ENCODE measurements around the gene COBL. TPM values are rescaled to one million over a fixed set of nuclear protein-coding genes. Genes with fewer than 3 reads are reported as not detected.

Gene COBL
- total and polyA plus RNA-seq, 2 experiments from 2014 or later = not detected

GRCh38 chr7:51024867-51025266, 291.7 kb downstream of the COBL start:
- Histone ChIP-seq H3K4me1 (ENCODE audit: insufficient read depth) (peaks cover 14% of the 10 kb centered on the region), H3K36me3 (ENCODE audit: low read depth) (no peaks in the 10 kb centered on the region), H3K79me2 (ENCODE audit: insufficient read depth) (no peaks in the 10 kb centered on the region), H4K20me1 (ENCODE audit: insufficient read depth) (no peaks in the 10 kb centered on the region), H3K4me2 (ENCODE audit: unreplicated experiment) (no peak overlapping the region), H3F3A (ENCODE audit: insufficient read depth) (peaks cover 12% of the 10 kb centered on the region; the same call in 1 of the 2 replicates), H3K27ac (no peak overlapping the region), H3K27me3 (replicated peaks; ENCODE audit: insufficient read depth) (no peaks in the 10 kb centered on the region), H3K9me2 (ENCODE audit: insufficient read depth) (no peaks in the 10 kb centered on the region), H3K9ac (no peak overlapping the region), H3K4me3 (no peak overlapping the region), H3K9me3 (ENCODE audit: low read depth) (no peaks in the 10 kb centered on the region), H2AFZ (no peak overlapping the region)
- TF ChIP-seq EZH2 (IDR thresholded peaks at IDR 0.05; ENCODE audit: insufficient read depth, poor library complexity, severe bottlenecking) (no peak), EZH2phosphoT487 (IDR thresholded peaks at IDR 0.05; ENCODE audit: insufficient read depth, low read depth) (no peak)
- in situ Hi-C loops (cut with MboI) = no loop called here
- DNase-seq = no peak
- WGBS, 2 experiments (ENCODE audit: low coverage in 1 of 2, low lambda C conversion rate in 2 of 2, missing lambda C conversion rate in 2 of 2) = 91 to 93% methylated on average over 16 of the region's 16 CpGs

GRCh38 chr7:51023547-51023946, 293.1 kb downstream of the COBL start:
- WGBS, 2 experiments (ENCODE audit: low coverage in 1 of 2, low lambda C conversion rate in 2 of 2, missing lambda C conversion rate in 2 of 2) = 92 to 93% methylated on average over 9 of the region's 9 CpGs
- no peaks in the 10 kb centered on the region for H4K20me1 ChIP-seq (ENCODE audit: insufficient read depth)
- H3K79me2 ChIP-seq (ENCODE audit: insufficient read depth) = no peaks in the 10 kb centered on the region
- H3K36me3 ChIP-seq (ENCODE audit: low read depth) = no peaks in the 10 kb centered on the region
- H3K4me3 ChIP-seq = no peak overlapping the region
- DNase-seq = no peak
- H3K27me3 ChIP-seq (replicated peaks; ENCODE audit: insufficient read depth) = no peaks in the 10 kb centered on the region
- peaks cover 5% of the 10 kb centered on the region; the same call in 1 of the 2 replicates for H3F3A ChIP-seq (ENCODE audit: insufficient read depth)
- in situ Hi-C loops (cut with MboI) = no loop called here
- no peak overlapping the region for H3K9ac ChIP-seq
- no peaks in the 10 kb centered on the region for H3K9me2 ChIP-seq (ENCODE audit: insufficient read depth)
- H2AFZ ChIP-seq = no peak overlapping the region
- no peaks in the 10 kb centered on the region for H3K9me3 ChIP-seq (ENCODE audit: low read depth)
- H3K4me1 ChIP-seq (ENCODE audit: insufficient read depth) = peaks cover 8% of the 10 kb centered on the region; the same call in 1 of the 2 replicates
- H3K4me2 ChIP-seq (ENCODE audit: unreplicated experiment) = no peak overlapping the region
- H3K27ac ChIP-seq = no peak overlapping the region
- TF ChIP-seq EZH2phosphoT487 (IDR thresholded peaks at IDR 0.05; ENCODE audit: insufficient read depth, low read depth) (no peak), EZH2 (IDR thresholded peaks at IDR 0.05; ENCODE audit: insufficient read depth, poor library complexity, severe bottlenecking) (no peak)

- Histone ChIP-seq H3K9me2 (ENCODE audit: insufficient read depth) (no peaks in the 10 kb centered on the region), H3K4me1 (ENCODE audit: insufficient read depth) (peaks cover 8% of the 10 kb centered on the region; the same call in 1 of the 2 replicates), H2AFZ (no peak overlapping the region), H3K4me2 (ENCODE audit: unreplicated experiment) (no peak overlapping the region), H3K27ac (no peak overlapping the region), H3F3A (ENCODE audit: insufficient read depth) (peaks cover 5% of the 10 kb centered on the region; the same call in 1 of the 2 replicates), H3K4me3 (no peak overlapping the region), H3K36me3 (ENCODE audit: low read depth) (no peaks in the 10 kb centered on the region), H3K79me2 (ENCODE audit: insufficient read depth) (no peaks in the 10 kb centered on the region), H4K20me1 (ENCODE audit: insufficient read depth) (no peaks in the 10 kb centered on the region), H3K27me3 (replicated peaks; ENCODE audit: insufficient read depth) (no peaks in the 10 kb centered on the region), H3K9ac (no peak overlapping the region), H3K9me3 (ENCODE audit: low read depth) (no peaks in the 10 kb centered on the region)
- TF ChIP-seq EZH2phosphoT487 (IDR thresholded peaks at IDR 0.05; ENCODE audit: insufficient read depth, low read depth) (no peak), EZH2 (IDR thresholded peaks at IDR 0.05; ENCODE audit: insufficient read depth, poor library complexity, severe bottlenecking) (no peak)
- no peak for DNase-seq
- 85 to 86% methylated on average over 6 of the region's 6 CpGs for WGBS, 2 experiments (ENCODE audit: low coverage in 1 of 2, low lambda C conversion rate in 2 of 2, missing lambda C conversion rate in 2 of 2)
- in situ Hi-C loops (cut with MboI) = no loop called here
Observed at GRCh38 chr7:51022821-51023220, 293.8 kb downstream of the COBL start.

- no peaks in the 10 kb centered on the region for H4K20me1 ChIP-seq (ENCODE audit: insufficient read depth)
- H3K9me3 ChIP-seq (ENCODE audit: low read depth) = no peaks in the 10 kb centered on the region
- H3K36me3 ChIP-seq (ENCODE audit: low read depth) = no peaks in the 10 kb centered on the region
- in situ Hi-C loops (cut with MboI) = no loop called here
- H2AFZ ChIP-seq = no peak overlapping the region
- WGBS, 2 experiments (ENCODE audit: low coverage in 1 of 2, low lambda C conversion rate in 2 of 2, missing lambda C conversion rate in 2 of 2) = 91 to 92% methylated on average over 19 to 20 of the region's 20 CpGs
- no peak overlapping the region for H3K9ac ChIP-seq
- H3K4me1 ChIP-seq (ENCODE audit: insufficient read depth) = peaks cover 8% of the 10 kb centered on the region; the same call in 1 of the 2 replicates
- no peak for DNase-seq
- no peaks in the 10 kb centered on the region for H3K79me2 ChIP-seq (ENCODE audit: insufficient read depth)
- no peak overlapping the region for H3K4me3 ChIP-seq
- H3K27ac ChIP-seq = no peak overlapping the region
- H3K27me3 ChIP-seq (replicated peaks; ENCODE audit: insufficient read depth) = no peaks in the 10 kb centered on the region
- H3F3A ChIP-seq (ENCODE audit: insufficient read depth) = peaks cover 5% of the 10 kb centered on the region; the same call in 1 of the 2 replicates
- H3K4me2 ChIP-seq (ENCODE audit: unreplicated experiment) = no peak overlapping the region
- no peaks in the 10 kb centered on the region for H3K9me2 ChIP-seq (ENCODE audit: insufficient read depth)
- no peak for TF ChIP-seq EZH2 (IDR thresholded peaks at IDR 0.05; ENCODE audit: insufficient read depth, poor library complexity, severe bottlenecking)
- TF ChIP-seq EZH2phosphoT487 (IDR thresholded peaks at IDR 0.05; ENCODE audit: insufficient read depth, low read depth) = no peak
Observed at GRCh38 chr7:51021906-51022570, 294.6 kb downstream of the COBL start.

All from GM23248 (cell line).